ENCODE measurements around the gene AP3S1. TPM values are rescaled to one million over a fixed set of nuclear protein-coding genes. Genes with fewer than 3 reads are reported as not detected.
"Not testable (repeated sequence)": the region's sequence is repeated elsewhere in the genome, so short reads cannot be mapped to it uniquely, and the experiment has no call there.

AP3S1 gene
- total RNA-seq, 1 donor from 2014 or later, result 157 TPM

DNA sequence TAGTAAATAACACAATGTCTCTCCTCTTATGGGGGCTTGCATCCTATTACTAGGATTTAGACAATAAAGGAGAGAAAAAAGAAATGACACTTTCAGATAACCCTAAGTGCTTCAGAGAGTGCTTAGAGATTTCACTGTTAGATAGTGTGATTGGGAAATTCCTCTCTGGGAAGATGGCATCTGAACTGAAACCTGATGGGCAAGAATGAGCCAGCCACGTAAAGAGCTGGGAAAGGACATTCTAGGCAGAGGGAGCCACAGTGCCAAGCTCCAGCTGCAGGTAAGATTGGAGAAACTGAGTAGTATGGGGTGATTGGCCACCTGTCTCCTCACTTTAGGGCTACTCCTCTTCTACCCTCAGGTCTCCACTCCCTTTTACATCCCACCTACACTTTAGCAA lies 39.8 kb upstream of the AP3S1 start:
- H4K20me1 ChIP-seq (ENCODE audit: low read depth), result no peaks in the 10 kb centered on the region
- no peak overlapping the region for H3K27ac ChIP-seq
- H2AFZ ChIP-seq (replicated peaks), result no peak overlapping the region
- H3K4me3 ChIP-seq, result no peak overlapping the region
- no peaks in the 10 kb centered on the region for H3K4me1 Mint-ChIP-seq
- H3K79me2 ChIP-seq (ENCODE audit: low read depth), result no peaks in the 10 kb centered on the region
- peaks cover 4% of the 10 kb centered on the region for H3K36me3 ChIP-seq
- H3K4me1 ChIP-seq, result no peaks in the 10 kb centered on the region
- H3K4me3 Mint-ChIP-seq, result no peak overlapping the region
- H3K27me3 Mint-ChIP-seq (ENCODE audit: insufficient read depth, low read depth), result no peaks in the 10 kb centered on the region
- H3F3A ChIP-seq (ENCODE audit: low read depth), result no peaks in the 10 kb centered on the region
- no peaks in the 10 kb centered on the region for H3K9me3 ChIP-seq (ENCODE audit: low read depth)
- H3K4me2 ChIP-seq, result no peak overlapping the region
- TF ChIP-seq EZH2phosphoT487 (IDR thresholded peaks at IDR 0.05) (no peak), EZH2 (IDR thresholded peaks at IDR 0.05) (no peak), CTCF (IDR thresholded peaks at IDR 0.05) (no peak)
- no peaks in the 10 kb centered on the region for H3K9me3 Mint-ChIP-seq
- no peak overlapping the region for H3K27ac Mint-ChIP-seq
- DNase-seq (ENCODE audit: low spot score), result no peak
- H3K36me3 Mint-ChIP-seq, result peaks cover 22% of the 10 kb centered on the region
- H3K9ac ChIP-seq, result no peak overlapping the region
- H3K27me3 ChIP-seq, result no peaks in the 10 kb centered on the region

DNA sequence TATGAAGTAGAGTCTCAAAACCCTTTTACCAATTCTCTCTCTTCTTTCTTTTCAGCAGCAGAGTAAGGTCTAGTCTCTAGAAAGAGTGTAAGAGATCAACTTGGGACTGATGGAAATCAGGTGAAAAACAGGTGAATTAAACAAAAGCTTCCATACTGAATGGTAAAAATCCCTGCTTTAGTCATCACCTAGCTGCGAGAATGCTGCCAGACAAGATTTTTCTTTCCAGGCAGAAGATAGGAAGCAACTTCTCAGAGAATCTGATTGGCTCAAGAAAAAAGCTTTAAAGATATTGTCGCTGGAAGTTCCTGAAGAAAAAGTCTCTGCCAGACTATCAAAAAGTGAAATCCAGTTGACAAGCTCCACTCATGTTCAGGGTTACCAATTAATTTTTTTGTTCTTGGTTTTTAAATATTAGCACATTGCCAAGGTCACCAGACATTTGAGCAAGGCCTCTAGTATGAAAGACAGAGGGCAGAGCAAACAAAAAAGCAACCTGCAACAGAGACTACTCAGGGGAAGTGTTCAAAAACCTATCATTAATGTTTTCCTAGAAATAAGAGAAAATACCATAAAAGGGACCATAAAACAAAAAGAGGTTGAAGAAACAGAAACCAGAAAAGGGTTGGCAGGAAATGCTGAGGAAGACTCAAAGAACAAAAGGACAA lies 34.6 kb upstream of the AP3S1 start:
- no peak overlapping the region for H3K4me3 ChIP-seq
- no peak overlapping the region for H3K4me2 ChIP-seq
- no peak overlapping the region for H3K9ac ChIP-seq
- no peak overlapping the region for H3K4me3 Mint-ChIP-seq
- no peak overlapping the region for H3K27ac Mint-ChIP-seq
- H3K27me3 ChIP-seq, result no peaks in the 10 kb centered on the region
- no peaks in the 10 kb centered on the region for H3K9me3 Mint-ChIP-seq
- no peak for DNase-seq (ENCODE audit: low spot score)
- H3K79me2 ChIP-seq (ENCODE audit: low read depth), result no peaks in the 10 kb centered on the region
- no peaks in the 10 kb centered on the region for H3F3A ChIP-seq (ENCODE audit: low read depth)
- no peak for TF ChIP-seq EZH2phosphoT487 (IDR thresholded peaks at IDR 0.05)
- no peak for TF ChIP-seq CTCF (IDR thresholded peaks at IDR 0.05)
- TF ChIP-seq EZH2 (IDR thresholded peaks at IDR 0.05), result no peak
- no peaks in the 10 kb centered on the region for H3K9me3 ChIP-seq (ENCODE audit: low read depth)
- H3K27ac ChIP-seq, result no peak overlapping the region
- H3K36me3 Mint-ChIP-seq, result peaks cover 49% of the 10 kb centered on the region
- no peaks in the 10 kb centered on the region for H3K4me1 ChIP-seq
- no peaks in the 10 kb centered on the region for H3K27me3 Mint-ChIP-seq (ENCODE audit: insufficient read depth, low read depth)
- no peaks in the 10 kb centered on the region for H4K20me1 ChIP-seq (ENCODE audit: low read depth)
- H3K36me3 ChIP-seq, result peaks cover 4% of the 10 kb centered on the region
- H2AFZ ChIP-seq (replicated peaks), result no peak overlapping the region
- no peaks in the 10 kb centered on the region for H3K4me1 Mint-ChIP-seq

DNA sequence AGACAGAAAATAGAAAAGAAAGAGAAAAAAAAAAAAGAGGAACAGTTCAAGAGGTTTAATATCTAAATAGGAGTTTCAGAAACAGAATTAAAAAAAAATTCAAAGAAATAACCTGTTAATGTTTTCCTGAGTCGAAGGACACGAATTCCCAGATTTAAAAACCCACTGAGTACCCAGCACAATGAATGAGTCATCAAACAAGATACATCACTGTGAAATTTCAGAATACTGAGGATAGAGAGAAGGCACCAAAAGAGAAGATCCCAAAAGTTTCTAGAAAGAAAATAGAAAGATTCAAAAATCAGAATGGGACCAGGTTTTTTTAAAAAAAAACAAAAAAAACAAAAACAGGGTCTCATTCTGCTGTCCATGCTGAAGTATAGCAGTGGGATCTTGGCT lies 34.1 kb upstream of the AP3S1 start:
- no peak overlapping the region for H2AFZ ChIP-seq (replicated peaks)
- no peak overlapping the region for H3K4me2 ChIP-seq
- H3K9ac ChIP-seq, result no peak overlapping the region
- peaks cover 4% of the 10 kb centered on the region for H3K36me3 ChIP-seq
- H3F3A ChIP-seq (ENCODE audit: low read depth), result no peaks in the 10 kb centered on the region
- no peaks in the 10 kb centered on the region for H3K27me3 ChIP-seq
- Mint-ChIP-seq H3K9me3 (no peaks in the 10 kb centered on the region), H3K27ac (no peak overlapping the region), H3K36me3 (peaks cover 49% of the 10 kb centered on the region), H3K27me3 (ENCODE audit: insufficient read depth, low read depth) (no peaks in the 10 kb centered on the region), H3K4me3 (no peak overlapping the region), H3K4me1 (no peaks in the 10 kb centered on the region)
- no peak overlapping the region for H3K27ac ChIP-seq
- no peaks in the 10 kb centered on the region for H4K20me1 ChIP-seq (ENCODE audit: low read depth)
- no peaks in the 10 kb centered on the region for H3K4me1 ChIP-seq
- no peaks in the 10 kb centered on the region for H3K9me3 ChIP-seq (ENCODE audit: low read depth)
- DNase-seq (ENCODE audit: low spot score), result no peak
- no peaks in the 10 kb centered on the region for H3K79me2 ChIP-seq (ENCODE audit: low read depth)
- H3K4me3 ChIP-seq, result no peak overlapping the region
- TF ChIP-seq EZH2 (IDR thresholded peaks at IDR 0.05) (no peak), CTCF (IDR thresholded peaks at IDR 0.05) (no peak), EZH2phosphoT487 (IDR thresholded peaks at IDR 0.05) (no peak)

GRCh38 chr5:115808066-115808465 lies 33.7 kb upstream of the AP3S1 start:
- H3K4me2 ChIP-seq; H2AFZ ChIP-seq (replicated peaks); H3K27me3 ChIP-seq; H3K27ac ChIP-seq; H3K27ac Mint-ChIP-seq; H3K27me3 Mint-ChIP-seq (ENCODE audit: insufficient read depth, low read depth); H3K9me3 Mint-ChIP-seq; H3K4me1 Mint-ChIP-seq; H4K20me1 ChIP-seq (ENCODE audit: low read depth); H3K4me3 ChIP-seq; H3K4me3 Mint-ChIP-seq; H3K9me3 ChIP-seq (ENCODE audit: low read depth); H3K9ac ChIP-seq; DNase-seq (ENCODE audit: low spot score); H3K79me2 ChIP-seq (ENCODE audit: low read depth); H3K4me1 ChIP-seq; H3F3A ChIP-seq (ENCODE audit: low read depth); H3K36me3 ChIP-seq: not testable (repeated sequence)
- H3K36me3 Mint-ChIP-seq, result peaks cover 51% of the 10 kb centered on the region
